ENCODE measurements around the gene ARG1.

ARG1 gene

GRCh38 chr6:131587909-131588308, 14.9 kb downstream of the ARG1 start:
- DNase-seq: no peak

DNA sequence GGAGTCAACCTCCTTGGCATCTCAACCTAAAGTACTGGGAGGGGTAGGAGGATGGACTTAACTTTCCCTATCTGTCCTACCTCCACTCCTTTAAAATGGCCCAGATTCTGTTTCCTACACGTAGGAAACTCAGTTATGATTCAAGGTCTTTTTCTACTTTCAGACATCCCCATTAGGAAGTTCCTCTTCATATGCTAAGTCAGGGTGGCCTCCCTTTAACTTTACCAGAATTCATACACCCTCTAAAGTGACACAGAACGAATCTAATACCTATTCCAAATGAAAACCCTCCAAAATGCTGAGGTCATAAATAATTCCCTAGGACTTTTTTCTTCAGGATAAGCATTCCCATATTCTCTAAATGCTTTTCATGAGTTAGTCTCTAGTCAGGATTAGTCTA, 15.6 kb downstream of the ARG1 start:
- DNase-seq: no peak

DNA sequence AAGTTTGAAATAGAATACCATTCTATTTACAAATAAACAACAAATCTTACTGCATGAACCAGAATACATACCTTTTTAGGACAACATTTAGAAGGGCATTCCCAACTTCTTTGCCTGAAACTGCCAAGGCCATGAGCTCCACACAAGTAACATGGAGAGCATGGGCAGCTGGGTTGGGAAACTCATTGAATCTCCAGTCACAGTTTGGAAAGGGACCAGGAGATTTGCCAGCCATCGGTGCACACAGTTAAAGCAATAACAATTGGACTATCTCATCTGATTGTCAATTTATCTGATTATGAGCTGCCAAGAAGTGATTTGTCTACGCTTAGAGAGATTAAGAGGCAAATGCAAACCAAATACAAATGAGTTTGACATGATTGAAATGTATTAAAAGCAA, 19.9 kb downstream of the ARG1 start:
- no peak for DNase-seq

DNA sequence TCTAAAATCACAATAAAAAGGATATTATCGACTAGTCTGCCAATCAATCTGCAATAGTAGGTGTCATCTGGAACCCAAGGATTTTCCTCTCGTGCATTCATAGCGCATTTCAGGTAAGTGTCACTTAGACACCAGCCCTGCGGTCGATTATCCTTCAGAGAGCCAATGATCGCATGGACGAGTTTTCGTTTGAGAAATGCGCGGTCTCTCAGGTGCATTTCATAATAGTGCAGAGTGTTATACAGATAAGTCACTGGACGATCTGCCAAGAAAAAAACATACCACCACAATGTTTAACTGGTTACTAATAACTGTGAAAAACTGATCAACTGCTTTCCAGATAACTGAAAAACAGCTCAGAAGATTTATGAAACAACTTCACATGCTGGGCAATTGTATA, 21.0 kb downstream of the ARG1 start:
- DNase-seq: no peak

GRCh38 chr6:131597446-131597845, 24.4 kb downstream of the ARG1 start:
- DNase-seq: no peak

DNA sequence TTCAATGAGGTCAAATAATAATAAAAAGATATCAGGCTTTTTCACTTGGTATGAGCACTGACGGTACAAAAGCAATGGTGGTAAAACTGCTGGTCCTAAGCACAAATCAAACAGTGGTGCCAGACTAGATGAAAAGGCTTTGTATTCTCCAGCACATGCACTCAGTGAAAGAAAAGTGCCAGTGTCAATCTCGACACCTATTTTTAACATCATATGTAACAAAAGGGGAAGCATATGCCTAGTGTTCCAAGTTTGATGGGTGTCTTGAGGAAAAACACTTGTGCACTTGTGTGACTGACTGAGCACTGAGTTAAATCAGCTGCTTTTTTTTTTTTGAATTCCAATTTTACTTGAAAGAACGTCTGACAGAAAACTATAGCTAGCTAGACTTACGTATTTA, 27.7 kb downstream of the ARG1 start:
- no peak for DNase-seq

DNA sequence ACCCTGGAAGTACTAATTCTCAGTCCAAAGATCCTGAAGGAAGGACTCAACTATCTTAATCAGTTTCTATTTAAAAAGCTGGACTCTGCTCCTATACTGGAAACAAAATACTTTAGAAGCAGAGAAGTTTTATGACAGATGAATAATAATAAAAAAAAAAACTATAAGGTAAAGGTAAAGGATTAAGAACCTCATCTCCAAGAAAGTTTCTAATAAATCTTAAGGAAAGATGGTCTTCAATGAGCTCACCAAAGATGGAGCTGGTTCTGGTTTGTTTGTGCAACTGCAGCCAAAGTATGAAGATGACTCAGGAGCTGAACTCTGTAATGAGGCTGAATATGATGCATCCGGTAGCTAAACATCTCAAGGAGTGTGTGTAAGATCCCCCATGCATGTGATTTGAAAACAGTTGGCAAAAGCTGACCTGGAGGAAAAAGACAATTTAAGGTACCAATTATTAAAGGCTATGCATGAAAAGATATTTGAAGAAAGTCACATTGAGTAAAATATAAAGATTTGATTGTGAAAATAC, 29.8 kb downstream of the ARG1 start:
- DNase-seq: no peak

- no peak for DNase-seq
Observed at GRCh38 chr6:131613296-131613925, 40.4 kb downstream of the ARG1 start.

GRCh38 chr6:131615275-131615674, 42.2 kb downstream of the ARG1 start:
- DNase-seq: no peak

GRCh38 chr6:131627724-131628682, 55.0 kb downstream of the ARG1 start, which contains the start of gene MED23:
TSS of gene MED23 (minus strand) at chr6:131628242. CDS start at chr6:131628049, 193 bp downstream.
- DNase-seq: peak; percentile 71

DNA sequence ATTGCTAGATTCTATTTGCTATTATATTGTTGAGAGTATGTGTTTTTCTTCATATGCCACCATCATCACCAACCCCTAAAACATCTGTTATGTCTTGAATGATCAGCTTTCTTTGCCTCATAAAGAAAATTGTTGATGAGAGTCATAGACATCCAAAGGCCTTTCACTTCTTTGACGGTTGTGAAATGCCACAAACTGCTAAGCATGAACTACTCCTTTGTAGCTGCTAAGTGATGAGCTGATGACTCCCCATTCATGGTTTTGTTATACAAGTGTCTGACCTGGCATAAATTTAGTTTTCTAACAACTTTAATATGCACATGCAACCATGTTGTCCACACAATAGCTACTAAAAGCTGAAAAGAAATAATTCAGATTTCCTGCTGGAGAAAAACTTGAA, 55.7 kb downstream of the ARG1 start:
- DNase-seq: no peak

GRCh38 chr6:131629651-131630050, 56.6 kb downstream of the ARG1 start:
- DNase-seq: no peak

GRCh38 chr6:131631625-131632289, 58.7 kb downstream of the ARG1 start:
- no peak for DNase-seq

All from 8988T (cell line).